Neural cell (in vitro differentiated cells): ENCODE data around the gene GNG7. TPM values are rescaled to one million over a fixed set of nuclear protein-coding genes. Genes with fewer than 3 reads are reported as not detected.

ENCODE experiments used
- H2AFZ ChIP-seq: fragments of 200-600, 300-800 bp; sonication (generic), shearing (Covaris generic); 2 replicates; pipeline ENCODE4 v1.6.0; 2014; ENCODE audit warnings: low read depth, mild to moderate bottlenecking, antibody characterized with exemption, low read length, moderate library complexity
- H3F3A ChIP-seq: fragments of 200-600 bp; shearing (Covaris generic); 2 replicates; pipeline ENCODE4 v1.6.1; 2016; ENCODE audit warnings: mild to moderate bottlenecking, moderate library complexity, mixed read lengths, antibody characterized with exemption, low read length; ENCODE audit not compliant: insufficient read depth, poor library complexity, severe bottlenecking
- H3K27ac ChIP-seq: fragments of 200-600, 300-800 bp; sonication (generic), shearing (Covaris generic); 2 replicates; pipeline ENCODE4 v1.5.1; 2014; ENCODE audit warnings: mild to moderate bottlenecking, low read length, moderate library complexity
- H3K27me3 ChIP-seq: fragments of 300-800, 200-600 bp; sonication (generic), shearing (Covaris generic); 2 replicates; pipeline ENCODE4 v1.6.0; 2014; ENCODE audit warnings: mild to moderate bottlenecking, low read depth, low read length, moderate library complexity; ENCODE audit not compliant: insufficient read depth
- H3K36me3 ChIP-seq: fragments of 300-800, 200-600 bp; sonication (generic), shearing (Covaris generic); 2 replicates; pipeline ENCODE4 v1.5.1; 2014; ENCODE audit warnings: mild to moderate bottlenecking, antibody characterized with exemption, low read length, moderate library complexity; ENCODE audit not compliant: insufficient read depth
- H3K4me2 ChIP-seq: fragments of 300-800, 200-600 bp; sonication (generic), shearing (Covaris generic); 2 replicates; pipeline ENCODE4 v1.6.0; 2014; ENCODE audit warnings: mild to moderate bottlenecking, low read length
- H3K4me3 ChIP-seq: fragments of 300-800, 200-600 bp; sonication (generic), shearing (Covaris generic); 2 replicates; pipeline ENCODE4 v1.5.1; 2014; ENCODE audit warnings: mild to moderate bottlenecking, low read length, moderate library complexity
- H3K79me2 ChIP-seq: fragments of 200-600 bp; shearing (Covaris generic); replicated peaks from 2 replicates; pipeline ENCODE4 v1.6.0; 2014; ENCODE audit warnings: mild to moderate bottlenecking, low read length, moderate library complexity; ENCODE audit not compliant: insufficient read depth
- H3K9ac ChIP-seq: fragments of 300-800, 200-600 bp; sonication (generic), shearing (Covaris generic); 2 replicates; pipeline ENCODE4 v1.6.1; 2016; ENCODE audit warnings: mild to moderate bottlenecking, low read length, mixed read lengths
- H3K9me2 ChIP-seq: fragments of 200-600 bp; shearing (Covaris generic); 2 replicates; pipeline ENCODE4 v1.6.1; 2016; ENCODE audit warnings: mild to moderate bottlenecking, low read length, mixed read lengths; ENCODE audit not compliant: insufficient read depth
- H3K9me3 ChIP-seq: fragments of 200-600, 300-800 bp; sonication (generic), shearing (Covaris generic); 2 replicates; pipeline ENCODE4 v1.6.1; 2016; ENCODE audit warnings: mild to moderate bottlenecking, mixed run types, low read length, moderate library complexity, mixed read lengths
- H4K20me1 ChIP-seq: fragments of 200-600 bp; shearing (Covaris generic); 2 replicates; pipeline ENCODE4 v1.6.1; 2016; ENCODE audit warnings: mild to moderate bottlenecking, mixed run types; ENCODE audit not compliant: insufficient read depth
- CTCF ChIP-seq: fragments of 450-650 bp; IDR thresholded peaks from 2 replicates; pipeline ENCODE4 v1.5.1; 2014; ENCODE audit warnings: antibody characterized with exemption, mild to moderate bottlenecking, moderate library complexity; ENCODE audit not compliant: poor library complexity, severe bottlenecking
- EP300 ChIP-seq: fragments of 450-650 bp; conservative IDR thresholded peaks from 2 replicates; pipeline ENCODE4 v1.6.1; 2014; ENCODE audit warnings: antibody characterized with exemption, mild to moderate bottlenecking, moderate library complexity; ENCODE audit not compliant: poor library complexity, severe bottlenecking
- EZH2 ChIP-seq: fragments of 200-600, 300-800 bp; shearing (Covaris generic), sonication (generic); IDR thresholded peaks from 2 replicates; pipeline ENCODE4 v1.6.1; 2014; ENCODE audit warnings: antibody characterized with exemption, low read length, borderline replicate concordance, mild to moderate bottlenecking; ENCODE audit not compliant: insufficient read depth, poor library complexity, severe bottlenecking
- MXI1 ChIP-seq: fragments of 450-650 bp; conservative IDR thresholded peaks from 2 replicates; pipeline ENCODE4 v1.6.1; 2014; ENCODE audit warnings: antibody characterized with exemption, mild to moderate bottlenecking; ENCODE audit not compliant: poor library complexity, severe bottlenecking
- POLR2AphosphoS5 ChIP-seq: IDR thresholded peaks from 2 replicates; pipeline ENCODE4 v1.6.1; 2012
- RAD21 ChIP-seq: fragments of 450-650 bp; conservative IDR thresholded peaks from 2 replicates; pipeline ENCODE4 v1.6.1; 2014; ENCODE audit warnings: antibody characterized with exemption, mild to moderate bottlenecking, moderate library complexity
- REST ChIP-seq: IDR thresholded peaks from 2 replicates; pipeline ENCODE4 v1.6.1; 2012; ENCODE audit warnings: borderline replicate concordance
- SMC3 ChIP-seq: fragments of 450-650 bp; conservative IDR thresholded peaks from 2 replicates; pipeline ENCODE4 v1.6.1; 2014; ENCODE audit warnings: antibody characterized with exemption, mild to moderate bottlenecking, moderate library complexity; ENCODE audit not compliant: poor library complexity
- TAF1 ChIP-seq: IDR thresholded peaks from 2 replicates; pipeline ENCODE4 v1.6.1; 2012; ENCODE audit warnings: low read depth
- polyA plus RNA-seq: library from polyadenylated mRNA; depleted of rRNA; stranded (reverse); fragments of >200 nt; gene quantifications from 2 replicates; pipeline ENCODE4 v1.2.3, GENCODE V29; 2014

The GNG7 gene
- polyA plus RNA-seq, 1 donor from 2014 or later: 3.0 TPM

- no peak overlapping the region for H3K27ac ChIP-seq
- no peaks in the 10 kb centered on the region for H3F3A ChIP-seq
- H3K79me2 ChIP-seq: peaks cover 5% of the 10 kb centered on the region
- H3K27me3 ChIP-seq: peaks cover 6% of the 10 kb centered on the region
- H4K20me1 ChIP-seq: no peaks in the 10 kb centered on the region
- no peak overlapping the region for H3K4me2 ChIP-seq
- no peaks in the 10 kb centered on the region for H3K9me2 ChIP-seq
- H3K36me3 ChIP-seq: no peaks in the 10 kb centered on the region
- no peak overlapping the region for H3K4me3 ChIP-seq
- H2AFZ ChIP-seq: no peak overlapping the region
- H3K9me3 ChIP-seq: no peaks in the 10 kb centered on the region
- TF ChIP-seq CTCF (no peak), TAF1 (no peak)
- H3K9ac ChIP-seq: no peak overlapping the region
Observed at GRCh38 chr19:2744113-2744512, 41.6 kb upstream of the GNG7 start.

- no peak overlapping the region for H2AFZ ChIP-seq
- H3K36me3 ChIP-seq: no peaks in the 10 kb centered on the region
- H4K20me1 ChIP-seq: no peaks in the 10 kb centered on the region
- no peak overlapping the region for H3K9ac ChIP-seq
- no peak overlapping the region for H3K4me3 ChIP-seq
- no peaks in the 10 kb centered on the region for H3K9me2 ChIP-seq
- H3K79me2 ChIP-seq: peaks cover 7% of the 10 kb centered on the region
- no peak overlapping the region for H3K27ac ChIP-seq
- no peak for TF ChIP-seq RAD21
- TF ChIP-seq SMC3: no peak
- no peak overlapping the region for H3K4me2 ChIP-seq
- H3K9me3 ChIP-seq: no peaks in the 10 kb centered on the region
- H3K27me3 ChIP-seq: peaks cover 6% of the 10 kb centered on the region
- H3F3A ChIP-seq: no peaks in the 10 kb centered on the region
Observed at GRCh38 chr19:2743099-2743498, 40.6 kb upstream of the GNG7 start.

GRCh38 chr19:2740314-2740656, 37.8 kb upstream of the GNG7 start:
- Histone ChIP-seq H3F3A (no peaks in the 10 kb centered on the region), H3K4me2 (no peak overlapping the region), H3K79me2 (peaks cover 7% of the 10 kb centered on the region), H3K27ac (peak overlapping the region; percentile 69), H3K27me3 (peaks cover 6% of the 10 kb centered on the region), H3K9me2 (no peaks in the 10 kb centered on the region), H2AFZ (peak overlapping the region; percentile 85), H4K20me1 (no peaks in the 10 kb centered on the region), H3K9ac (peak overlapping the region; percentile 75), H3K4me3 (peak overlapping the region; percentile 92), H3K9me3 (no peaks in the 10 kb centered on the region), H3K36me3 (no peaks in the 10 kb centered on the region)
- TF ChIP-seq EP300 (no peak), TAF1 (no peak), CTCF (no peak), SMC3 (no peak), RAD21 (no peak), REST (no peak), MXI1 (no peak), EZH2 (no peak), POLR2AphosphoS5 (no peak)
